Measurements from ENCODE around the gene TSPAN8. TPM values are rescaled to one million over a fixed set of nuclear protein-coding genes. Genes with fewer than 3 reads are reported as not detected.
"Not testable (repeated sequence)": the region's sequence is repeated elsewhere in the genome, so short reads cannot be mapped to it uniquely, and the experiment has no call there.

Gene TSPAN8
- total and polyA plus RNA-seq, 7 donors = 1.3 to 1,609 (median 5.0) TPM

- 32 to 73% methylated on average over 4 of the region's 4 CpGs for WGBS, 2 donors
- Histone ChIP-seq H3K36me3 (no peaks in the 10 kb centered on the region), H3K4me3 (no peak overlapping the region), H3K27ac (no peak overlapping the region), H3K27me3 (no peaks in the 10 kb centered on the region), H3K9me3 (no peaks in the 10 kb centered on the region), H3K4me1 (no peaks in the 10 kb centered on the region)
- intact Hi-C loops (cut with DNase I) = no loop called here
- TF ChIP-seq, protein P1, sequence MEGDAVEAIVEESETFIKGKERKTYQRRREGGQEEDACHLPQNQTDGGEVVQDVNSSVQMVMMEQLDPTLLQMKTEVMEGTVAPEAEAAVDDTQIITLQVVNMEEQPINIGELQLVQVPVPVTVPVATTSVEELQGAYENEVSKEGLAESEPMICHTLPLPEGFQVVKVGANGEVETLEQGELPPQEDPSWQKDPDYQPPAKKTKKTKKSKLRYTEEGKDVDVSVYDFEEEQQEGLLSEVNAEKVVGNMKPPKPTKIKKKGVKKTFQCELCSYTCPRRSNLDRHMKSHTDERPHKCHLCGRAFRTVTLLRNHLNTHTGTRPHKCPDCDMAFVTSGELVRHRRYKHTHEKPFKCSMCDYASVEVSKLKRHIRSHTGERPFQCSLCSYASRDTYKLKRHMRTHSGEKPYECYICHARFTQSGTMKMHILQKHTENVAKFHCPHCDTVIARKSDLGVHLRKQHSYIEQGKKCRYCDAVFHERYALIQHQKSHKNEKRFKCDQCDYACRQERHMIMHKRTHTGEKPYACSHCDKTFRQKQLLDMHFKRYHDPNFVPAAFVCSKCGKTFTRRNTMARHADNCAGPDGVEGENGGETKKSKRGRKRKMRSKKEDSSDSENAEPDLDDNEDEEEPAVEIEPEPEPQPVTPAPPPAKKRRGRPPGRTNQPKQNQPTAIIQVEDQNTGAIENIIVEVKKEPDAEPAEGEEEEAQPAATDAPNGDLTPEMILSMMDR (IDR thresholded peaks at IDR 0.05) = no peak
- no peak for DNase-seq
These were observed 9.2 kb upstream of the TSPAN8 start for GRCh38 chr12:71166862-71167496.

DNA sequence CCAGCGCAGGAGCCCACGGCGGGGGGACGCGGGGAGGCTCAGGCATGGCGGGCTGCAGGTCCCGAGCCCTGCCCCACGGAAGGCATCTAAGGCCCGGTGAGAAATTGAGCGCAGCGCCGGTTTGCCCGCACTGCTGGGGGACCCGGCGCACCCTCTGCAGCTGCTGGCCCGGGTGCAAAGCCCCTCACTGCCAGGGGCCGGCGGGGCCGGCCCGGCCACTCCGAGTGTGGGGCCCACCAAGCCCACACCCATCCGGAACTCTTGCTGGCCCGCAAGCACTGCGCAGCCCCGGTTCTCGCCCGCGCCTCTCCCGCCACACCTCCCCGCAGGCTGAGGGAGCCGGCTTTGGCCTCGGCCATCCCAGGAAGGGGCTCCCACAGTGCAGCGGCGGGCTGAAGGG, 8.5 kb upstream of the TSPAN8 start:
- Histone ChIP-seq H3K27ac (no peak overlapping the region), H3K9me3 (no peaks in the 10 kb centered on the region), H3K4me1 (no peaks in the 10 kb centered on the region), H3K27me3 (no peaks in the 10 kb centered on the region), H3K4me3 (no peak overlapping the region), H3K36me3 (no peaks in the 10 kb centered on the region)
- intact Hi-C loops (cut with DNase I) = no loop called here
- no peak for DNase-seq
- TF ChIP-seq POLR2AphosphoS5 (IDR thresholded peaks at IDR 0.05) = no peak
- TF ChIP-seq, protein P1 (IDR thresholded peaks at IDR 0.05) = no peak
- no peak for TF ChIP-seq POLR2A (IDR thresholded peaks at IDR 0.05)
- no peak for TF ChIP-seq EP300 (IDR thresholded peaks at IDR 0.05)
- WGBS, 2 donors = 97 to 98% methylated on average over 34 of the region's 34 CpGs

DNA sequence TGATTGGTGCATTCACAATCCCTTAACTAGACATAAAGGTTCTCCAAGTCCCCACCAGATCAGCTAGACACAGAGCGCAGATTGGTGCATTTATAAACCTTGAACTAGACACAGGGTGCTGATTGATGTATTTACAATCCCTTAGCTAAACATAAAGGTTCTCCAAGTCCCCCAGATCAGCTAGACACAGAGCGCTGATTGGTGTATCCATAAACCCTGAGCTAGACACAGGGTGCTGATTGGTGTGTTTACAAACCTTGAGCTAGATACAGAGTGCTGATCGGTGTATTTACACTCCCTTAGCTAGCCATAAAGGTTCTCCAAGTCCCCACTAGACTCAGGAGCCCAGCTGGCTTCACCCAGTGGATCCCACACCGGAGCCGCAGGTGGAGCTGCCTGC, 8.0 kb upstream of the TSPAN8 start:
- intact Hi-C loops (cut with DNase I) = not testable (repeated sequence)

GRCh38 chr12:71164568-71165197, 6.9 kb upstream of the TSPAN8 start:
- no peaks in the 10 kb centered on the region for H3K9me3 ChIP-seq
- no peaks in the 10 kb centered on the region for H3K36me3 ChIP-seq
- 28 to 68% methylated on average over 5 of the region's 5 CpGs for WGBS, 2 donors
- H3K4me3 ChIP-seq = no peak overlapping the region
- intact Hi-C loops (cut with DNase I) = no loop called here
- no peaks in the 10 kb centered on the region for H3K4me1 ChIP-seq
- TF ChIP-seq POLR2A (IDR thresholded peaks at IDR 0.05) (no peak), POLR2AphosphoS5 (IDR thresholded peaks at IDR 0.05) (no peak), EP300 (IDR thresholded peaks at IDR 0.05) (no peak)
- TF ChIP-seq, protein P1 (IDR thresholded peaks at IDR 0.05) = no peak
- no peak for DNase-seq
- H3K27ac ChIP-seq = no peak overlapping the region
- H3K27me3 ChIP-seq = no peaks in the 10 kb centered on the region

More for the DNA sequence above, 8.0 kb upstream of the TSPAN8 start:
- H3K27me3 ChIP-seq, DNase-seq, H3K36me3 ChIP-seq, H3K4me1 ChIP-seq, H3K9me3 ChIP-seq, H3K27ac ChIP-seq, H3K4me3 ChIP-seq: not testable (repeated sequence)
- WGBS, 2 donors = 90 to 93% methylated on average over 5 of the region's 5 CpGs

DNA sequence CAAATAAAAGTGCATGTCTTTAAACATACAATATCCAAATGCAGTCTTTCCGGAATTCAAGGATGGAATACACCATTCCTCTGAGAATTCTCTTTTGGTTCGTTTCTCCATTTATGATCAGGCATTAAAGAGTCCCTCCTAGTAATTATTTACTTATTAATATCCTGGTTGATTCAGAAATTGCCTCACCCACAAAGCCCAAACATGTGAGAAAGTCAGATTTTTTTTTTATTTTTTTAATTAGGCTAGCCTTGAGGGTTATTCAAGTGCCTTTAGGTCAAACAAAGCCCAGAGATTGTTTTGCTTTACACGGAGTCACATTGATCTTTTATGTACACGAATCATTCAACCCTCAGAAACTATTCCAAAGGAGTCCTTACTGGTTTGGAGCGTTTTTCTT, 6.4 kb upstream of the TSPAN8 start:
- intact Hi-C loops (cut with DNase I) = no loop called here
- 25 to 64% methylated on average over 5 of the region's 5 CpGs for WGBS, 2 donors
- no peak for DNase-seq
- Histone ChIP-seq H3K36me3 (no peaks in the 10 kb centered on the region), H3K4me1 (no peaks in the 10 kb centered on the region), H3K27me3 (no peaks in the 10 kb centered on the region), H3K4me3 (no peak overlapping the region), H3K9me3 (no peaks in the 10 kb centered on the region), H3K27ac (no peak overlapping the region)
- TF ChIP-seq POLR2AphosphoS5 (IDR thresholded peaks at IDR 0.05) = no peak
- no peak for TF ChIP-seq POLR2A (IDR thresholded peaks at IDR 0.05)
- TF ChIP-seq EP300 (IDR thresholded peaks at IDR 0.05) = no peak
- TF ChIP-seq, protein P1 (IDR thresholded peaks at IDR 0.05) = no peak

Measured in sigmoid colon (tissue), 7 donors.